Epithelial cell of proximal tubule (primary cell): ENCODE data around the gene MED6. TPM values are rescaled to one million over a fixed set of nuclear protein-coding genes. Genes with fewer than 3 reads are reported as not detected.

Source experiments
- DNase-seq: peaks from one replicate; pipeline ENCODE4 v3.0.0-alpha.2; 2011; ENCODE audit warnings: low read depth
- H3K4me3 ChIP-seq: 2 replicates; pipeline ENCODE4 v1.5.1; 2011; ENCODE audit warnings: low read depth, mild to moderate bottlenecking, low read length
- total RNA-seq: library from RNA; depleted of rRNA; stranded (reverse); fragments of >200 nt; gene quantifications from 2 replicates; pipeline ENCODE4 v1.2.3, GENCODE V29; 2015
- TF ChIP-seq, protein P1 (sequence below): conservative IDR thresholded peaks from 2 replicates; pipeline ENCODE4 v1.5.1; 2012; ENCODE audit warnings: low read depth, mild to moderate bottlenecking, low read length

MED6 gene
- total RNA-seq, 1 donor from 2014 or later: 29.0 TPM

DNA sequence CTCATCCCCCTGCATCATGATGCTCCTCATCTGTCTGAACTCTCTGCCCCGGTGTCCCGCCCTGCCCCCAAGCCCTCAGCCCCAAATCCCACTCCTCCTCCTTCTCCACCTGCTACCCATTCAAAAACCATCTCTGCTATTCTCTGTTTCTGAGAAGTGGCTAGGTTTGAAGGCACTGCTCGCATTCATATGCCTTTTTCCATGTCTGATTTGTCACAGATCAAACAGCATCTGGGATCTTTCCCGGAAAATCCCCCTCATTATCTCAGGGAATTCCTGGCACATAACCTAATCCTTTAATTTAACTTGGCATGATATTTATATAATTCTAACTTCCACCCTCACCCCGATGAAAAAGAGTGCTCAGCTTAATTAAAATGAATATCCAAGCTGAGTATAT lies 62.4 kb downstream of the MED6 start:
- TF ChIP-seq, protein P1, sequence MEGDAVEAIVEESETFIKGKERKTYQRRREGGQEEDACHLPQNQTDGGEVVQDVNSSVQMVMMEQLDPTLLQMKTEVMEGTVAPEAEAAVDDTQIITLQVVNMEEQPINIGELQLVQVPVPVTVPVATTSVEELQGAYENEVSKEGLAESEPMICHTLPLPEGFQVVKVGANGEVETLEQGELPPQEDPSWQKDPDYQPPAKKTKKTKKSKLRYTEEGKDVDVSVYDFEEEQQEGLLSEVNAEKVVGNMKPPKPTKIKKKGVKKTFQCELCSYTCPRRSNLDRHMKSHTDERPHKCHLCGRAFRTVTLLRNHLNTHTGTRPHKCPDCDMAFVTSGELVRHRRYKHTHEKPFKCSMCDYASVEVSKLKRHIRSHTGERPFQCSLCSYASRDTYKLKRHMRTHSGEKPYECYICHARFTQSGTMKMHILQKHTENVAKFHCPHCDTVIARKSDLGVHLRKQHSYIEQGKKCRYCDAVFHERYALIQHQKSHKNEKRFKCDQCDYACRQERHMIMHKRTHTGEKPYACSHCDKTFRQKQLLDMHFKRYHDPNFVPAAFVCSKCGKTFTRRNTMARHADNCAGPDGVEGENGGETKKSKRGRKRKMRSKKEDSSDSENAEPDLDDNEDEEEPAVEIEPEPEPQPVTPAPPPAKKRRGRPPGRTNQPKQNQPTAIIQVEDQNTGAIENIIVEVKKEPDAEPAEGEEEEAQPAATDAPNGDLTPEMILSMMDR: no peak
- no peak for DNase-seq
- no peak overlapping the region for H3K4me3 ChIP-seq

DNA sequence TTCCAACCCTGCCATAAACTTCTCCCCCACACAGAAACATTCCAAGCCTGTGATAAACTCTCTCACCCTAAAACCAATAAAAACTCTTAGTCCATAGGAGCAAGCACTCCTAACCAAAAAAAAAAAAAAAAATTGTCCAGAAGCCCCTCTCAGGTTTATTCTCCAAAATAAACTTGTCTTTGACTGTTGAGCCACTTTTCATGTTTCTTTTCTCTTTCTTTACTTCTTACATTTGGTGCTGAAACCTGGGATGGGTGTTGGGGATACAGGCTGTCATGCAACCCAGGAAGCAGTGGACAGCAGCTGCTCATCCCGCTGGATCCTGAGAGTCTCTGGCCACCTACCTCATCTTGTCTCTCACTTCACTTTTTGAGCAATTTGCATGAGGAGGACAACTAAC lies 63.6 kb downstream of the MED6 start:
- DNase-seq: no peak
- TF ChIP-seq, protein P1: no peak
- no peak overlapping the region for H3K4me3 ChIP-seq

DNA sequence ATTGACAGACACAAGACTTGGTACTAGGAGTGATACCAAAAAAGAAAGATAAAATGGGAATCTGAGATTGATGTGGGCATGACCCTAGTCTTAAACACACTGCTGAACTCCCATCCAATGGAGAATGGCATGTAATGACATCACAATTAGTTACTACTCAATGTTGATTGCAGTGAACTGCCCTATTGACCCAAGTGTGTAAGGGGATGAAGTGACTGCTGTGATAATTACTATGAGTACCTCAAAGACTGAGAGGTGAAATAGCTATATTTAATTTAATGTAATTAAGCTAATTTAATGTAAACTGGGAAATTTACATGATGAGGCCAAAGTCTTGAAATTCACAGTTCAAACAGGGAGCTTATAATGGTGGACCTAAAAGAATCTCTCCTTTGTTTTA lies 65.6 kb downstream of the MED6 start, which contains the start of gene ADAM20:
Gene ADAM20 (minus strand): TSS at position 101 of the 400 bp plus-strand sequence. CDS start 10,247 bp downstream, outside the sequence.
- DNase-seq: no peak
- TF ChIP-seq, protein P1: no peak
- no peak within 1 kb of the TSS for H3K4me3 ChIP-seq

Other genes with a start within 250 kb of the MED6 start
- gene COX16, start 241.0 kb downstream of the MED6 start, total RNA-seq: 39.8 and 41.8 TPM in 2 replicates
- 10.7 and 13.1 TPM in 2 replicates for gene SYNJ2BP, start 183.6 kb downstream of the MED6 start, total RNA-seq
- 0.22 TPM in 1 of 2 replicates, not detected in the other for gene ADAM21, start 148.5 kb downstream of the MED6 start, total RNA-seq
- not detected in 2 replicates for gene ADAM20, start 65.7 kb downstream of the MED6 start, total RNA-seq
- gene TTC9, start 41.3 kb upstream of the MED6 start, total RNA-seq: 12.8 and 24.8 TPM in 2 replicates
- 13.7 and 16.7 TPM in 2 replicates for gene MAP3K9, start 208.9 kb upstream of the MED6 start, total RNA-seq